H9 (cell line): ENCODE measurements around the gene PRUNE2. TPM values are rescaled to one million over a fixed set of nuclear protein-coding genes. Genes with fewer than 3 reads are reported as not detected.

ENCODE experiments used
- DNase-seq: peaks from one replicate; pipeline ENCODE4 v3.0.0-alpha.2; 2017
- H2AFZ ChIP-seq: one replicate; pipeline ENCODE4 v1.6.1; 2013; ENCODE audit warnings: mild to moderate bottlenecking, low read length, control low read depth, moderate library complexity
- H2AK5ac ChIP-seq: 2 replicates; pipeline ENCODE4 v1.6.1; 2013; ENCODE audit warnings: low read length, control low read depth, mixed read lengths; ENCODE audit not compliant: insufficient read length
- H2BK120ac ChIP-seq: one replicate; pipeline ENCODE4 v1.6.1; 2013; ENCODE audit warnings: low read depth, mild to moderate bottlenecking, low read length, control low read depth, inconsistent platforms; ENCODE audit not compliant: poor library complexity, severe bottlenecking
- H2BK12ac ChIP-seq: 2 replicates; pipeline ENCODE4 v1.6.1; 2013; ENCODE audit warnings: low read length, control low read depth, mixed read lengths, low read depth; ENCODE audit not compliant: insufficient read length
- H2BK15ac ChIP-seq: 2 replicates; pipeline ENCODE4 v1.6.1; 2013; ENCODE audit warnings: low read depth, low read length, control low read depth
- H2BK20ac ChIP-seq: one replicate; pipeline ENCODE4 v1.6.1; 2013; ENCODE audit warnings: low read depth, mild to moderate bottlenecking, low read length, control low read depth, inconsistent platforms; ENCODE audit not compliant: poor library complexity, severe bottlenecking
- H2BK5ac ChIP-seq: 2 replicates; pipeline ENCODE4 v1.6.1; 2013; ENCODE audit warnings: low read length, control low read depth, mixed read lengths; ENCODE audit not compliant: insufficient read length
- H3K14ac ChIP-seq: 2 replicates; pipeline ENCODE4 v1.6.1; 2013; ENCODE audit warnings: low read length, control low read depth; ENCODE audit not compliant: insufficient read depth
- H3K18ac ChIP-seq: 2 replicates; pipeline ENCODE4 v1.6.1; 2013; ENCODE audit warnings: low read depth, mild to moderate bottlenecking, mixed read lengths, low read length, control low read depth; ENCODE audit not compliant: insufficient read length
- H3K23ac ChIP-seq: 2 replicates; pipeline ENCODE4 v1.6.1; 2013; ENCODE audit warnings: low read length, control low read depth, mixed read lengths, low read depth; ENCODE audit not compliant: insufficient read length
- H3K23me2 ChIP-seq: 2 replicates; pipeline ENCODE4 v1.6.1; 2013; ENCODE audit warnings: low read depth, mild to moderate bottlenecking, mixed read lengths, low read length, control low read depth; ENCODE audit not compliant: insufficient read length, poor library complexity, severe bottlenecking
- H3K27ac ChIP-seq: 2 replicates; pipeline ENCODE4 v1.5.1; 2013; ENCODE audit warnings: low read length, control low read depth, mixed read lengths, low read depth; ENCODE audit not compliant: insufficient read length
- H3K27me3 ChIP-seq: 2 replicates; pipeline ENCODE4 v1.6.1; 2013; ENCODE audit warnings: low read length, control low read depth, inconsistent platforms; ENCODE audit not compliant: insufficient read depth
- H3K4ac ChIP-seq: 2 replicates; pipeline ENCODE4 v1.6.1; 2013; ENCODE audit warnings: low read depth, mild to moderate bottlenecking, control low read depth, inconsistent platforms, low read length, moderate library complexity
- H3K4me1 ChIP-seq: 2 replicates; pipeline ENCODE4 v1.6.1; 2013; ENCODE audit warnings: low read length, control low read depth, inconsistent platforms; ENCODE audit not compliant: insufficient read depth
- H3K4me2 ChIP-seq: 2 replicates; pipeline ENCODE4 v1.6.1; 2013; ENCODE audit warnings: low read length, control low read depth, mixed read lengths; ENCODE audit not compliant: insufficient read length, insufficient read depth
- H3K56ac ChIP-seq: 2 replicates; pipeline ENCODE4 v1.6.1; 2013; ENCODE audit warnings: low read depth, mild to moderate bottlenecking, mixed read lengths, low read length, control low read depth; ENCODE audit not compliant: insufficient read length
- H3K79me1 ChIP-seq: 2 replicates; pipeline ENCODE4 v1.6.1; 2013; ENCODE audit warnings: low read depth, mild to moderate bottlenecking, moderate library complexity, low read length, control low read depth, inconsistent platforms; ENCODE audit not compliant: insufficient read depth, poor library complexity, severe bottlenecking
- H3K79me2 ChIP-seq: 2 replicates; pipeline ENCODE4 v1.6.1; 2013; ENCODE audit warnings: low read length, control low read depth, inconsistent platforms; ENCODE audit not compliant: insufficient read depth
- H3K9ac ChIP-seq: 2 replicates; pipeline ENCODE4 v1.6.1; 2013; ENCODE audit warnings: low read length, control low read depth, mixed read lengths; ENCODE audit not compliant: insufficient read length; ENCODE audit errors: extremely low read depth
- H3K9me3 ChIP-seq: one replicate; pipeline ENCODE4 v1.6.1; 2013; ENCODE audit warnings: low read depth, low read length, inconsistent platforms; ENCODE audit not compliant: control insufficient read depth
- H3T11ph ChIP-seq: one replicate; pipeline ENCODE4 v1.6.1; 2013; ENCODE audit warnings: mild to moderate bottlenecking, low read length, control low read depth, inconsistent platforms
- H4K20me1 ChIP-seq: one replicate; pipeline ENCODE4 v1.6.1; 2013; ENCODE audit not compliant: control insufficient read depth, insufficient read length, insufficient read depth
- H4K5ac ChIP-seq: 2 replicates; pipeline ENCODE4 v1.6.1; 2013; ENCODE audit warnings: low read depth, mild to moderate bottlenecking, mixed read lengths, low read length, control low read depth; ENCODE audit not compliant: insufficient read length
- H4K8ac ChIP-seq: replicated peaks from 2 replicates; pipeline ENCODE4 v1.6.1; 2013; ENCODE audit warnings: low read length, control low read depth, mixed read lengths, low read depth; ENCODE audit not compliant: insufficient read length
- H4K91ac ChIP-seq: 2 replicates; pipeline ENCODE4 v1.6.1; 2013; ENCODE audit warnings: low read depth, mild to moderate bottlenecking, moderate library complexity, mixed read lengths, low read length, control low read depth; ENCODE audit not compliant: insufficient read length
- H3K27ac Mint-ChIP-seq, 3 experiments: 2 replicates in 2 of 3; 3 replicates in 1 of 3; pipeline ENCODE4 v1.8.0; 2020 to 2021; ENCODE audit warnings: mixed read lengths in 3 of 3, mild to moderate bottlenecking in 1 of 3, moderate library complexity in 1 of 3
- H3K27me3 Mint-ChIP-seq: 2 replicates; pipeline ENCODE4 v1.8.0; 2021; ENCODE audit warnings: low read depth, mild to moderate bottlenecking, moderate library complexity, mixed read lengths
- H3K36me3 Mint-ChIP-seq, 3 experiments: 2 replicates in 2 of 3; 3 replicates in 1 of 3; pipeline ENCODE4 v1.8.0; 2020 to 2021; ENCODE audit warnings: low read depth in 3 of 3, mixed read lengths in 3 of 3; ENCODE audit not compliant: insufficient read depth in 1 of 3
- H3K4me1 Mint-ChIP-seq, 2 experiments: 2 replicates each; pipeline ENCODE4 v1.8.0; 2020; ENCODE audit warnings: mixed read lengths in 2 of 2
- H3K4me3 Mint-ChIP-seq, 2 experiments: 2 replicates in 1 of 2; 3 replicates in 1 of 2; pipeline ENCODE4 v1.8.0; 2020 to 2021; ENCODE audit warnings: mild to moderate bottlenecking in 2 of 2, mixed read lengths in 2 of 2, moderate library complexity in 1 of 2
- H3K9me3 Mint-ChIP-seq, 2 experiments: 2 replicates in 1 of 2; 3 replicates in 1 of 2; pipeline ENCODE4 v1.8.0; 2020; ENCODE audit warnings: mild to moderate bottlenecking in 2 of 2, mixed read lengths in 2 of 2, moderate library complexity in 1 of 2
- WGBS: extraction: QIAGEN DNeasy Blood & Tissue Kit; methylation state at CpG from one replicate; pipeline ENCODE4 v1.1.7; 2013; ENCODE audit warnings: missing lambda C conversion rate, low lambda C conversion rate, mixed read lengths; ENCODE audit not compliant: insufficient read length; ENCODE audit errors: extremely low coverage; 5-methylcytosine and 5-hydroxymethylcytosine counted together
- total RNA-seq: library from RNA; stranded (reverse); gene quantifications from 2 replicates; pipeline ENCODE4 v1.2.1, GENCODE V29; 2021
- TF ChIP-seq, protein P1 (sequence below): fragments of 200-600 bp; sonication (generic); conservative IDR thresholded peaks from 3 replicates; pipeline ENCODE4 v1.8.0; 2021; ENCODE audit warnings: antibody characterized with exemption, mild to moderate bottlenecking

The PRUNE2 gene
- total RNA-seq, 1 experiment from 2014 or later, result 12.1 TPM

DNA sequence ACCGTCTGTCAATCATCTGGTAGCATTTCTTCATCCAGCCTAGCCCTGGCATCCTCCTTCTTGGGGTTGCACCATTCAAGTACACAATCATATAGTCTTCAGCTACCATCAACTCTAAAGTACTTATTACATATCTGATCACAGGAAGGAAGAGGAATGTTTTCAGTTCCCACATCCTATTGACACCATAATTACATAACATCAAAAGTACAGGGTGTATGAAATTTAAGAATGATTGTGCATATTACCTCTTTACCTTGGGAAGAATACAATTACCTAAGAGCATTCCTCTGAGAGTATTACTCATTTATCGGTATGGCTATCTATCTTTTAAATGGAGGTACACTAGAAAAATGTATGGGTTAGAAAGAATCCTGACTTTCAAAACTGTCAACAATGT, 268.5 kb downstream of the PRUNE2 start:
- peaks cover 7 to 12% of the 10 kb centered on the region in 2 experiments for H3K4me1 Mint-ChIP-seq
- Histone ChIP-seq H3K56ac (no peak overlapping the region), H2BK5ac (no peak overlapping the region), H2BK12ac (no peak overlapping the region), H3K23me2 (no peaks in the 10 kb centered on the region), H4K5ac (no peak overlapping the region), H3K4me1 (no peaks in the 10 kb centered on the region), H2BK15ac (no peak overlapping the region), H2AK5ac (no peak overlapping the region), H4K8ac (no peak overlapping the region), H4K20me1 (no peaks in the 10 kb centered on the region), H2BK120ac (no peak overlapping the region), H3K27me3 (no peaks in the 10 kb centered on the region), H3K79me2 (no peaks in the 10 kb centered on the region), H3T11ph (no peak overlapping the region), H3K14ac (no peak overlapping the region), H3K4me2 (no peak overlapping the region), H3K18ac (no peak overlapping the region), H3K79me1 (no peaks in the 10 kb centered on the region), H2AFZ (no peak overlapping the region), H4K91ac (no peak overlapping the region), H3K9me3 (no peaks in the 10 kb centered on the region), H2BK20ac (no peak overlapping the region), H3K27ac (no peak overlapping the region), H3K9ac (no peak overlapping the region), H3K4ac (no peak overlapping the region), H3K23ac (no peak overlapping the region)
- H3K27ac Mint-ChIP-seq, result no peak overlapping the region
- H3K9me3 Mint-ChIP-seq, result no peaks in the 10 kb centered on the region
- DNase-seq, result no peak
- WGBS, result no CpG with 5 or more reads among the region's 2 CpGs
- no peaks in the 10 kb centered on the region for H3K36me3 Mint-ChIP-seq
- no peaks in the 10 kb centered on the region for H3K27me3 Mint-ChIP-seq
- TF ChIP-seq, protein P1, sequence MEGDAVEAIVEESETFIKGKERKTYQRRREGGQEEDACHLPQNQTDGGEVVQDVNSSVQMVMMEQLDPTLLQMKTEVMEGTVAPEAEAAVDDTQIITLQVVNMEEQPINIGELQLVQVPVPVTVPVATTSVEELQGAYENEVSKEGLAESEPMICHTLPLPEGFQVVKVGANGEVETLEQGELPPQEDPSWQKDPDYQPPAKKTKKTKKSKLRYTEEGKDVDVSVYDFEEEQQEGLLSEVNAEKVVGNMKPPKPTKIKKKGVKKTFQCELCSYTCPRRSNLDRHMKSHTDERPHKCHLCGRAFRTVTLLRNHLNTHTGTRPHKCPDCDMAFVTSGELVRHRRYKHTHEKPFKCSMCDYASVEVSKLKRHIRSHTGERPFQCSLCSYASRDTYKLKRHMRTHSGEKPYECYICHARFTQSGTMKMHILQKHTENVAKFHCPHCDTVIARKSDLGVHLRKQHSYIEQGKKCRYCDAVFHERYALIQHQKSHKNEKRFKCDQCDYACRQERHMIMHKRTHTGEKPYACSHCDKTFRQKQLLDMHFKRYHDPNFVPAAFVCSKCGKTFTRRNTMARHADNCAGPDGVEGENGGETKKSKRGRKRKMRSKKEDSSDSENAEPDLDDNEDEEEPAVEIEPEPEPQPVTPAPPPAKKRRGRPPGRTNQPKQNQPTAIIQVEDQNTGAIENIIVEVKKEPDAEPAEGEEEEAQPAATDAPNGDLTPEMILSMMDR, result no peak
- no peak overlapping the region for H3K4me3 Mint-ChIP-seq
